GM23338 (cell line): Measurements from ENCODE around the gene ECSCR. TPM values are rescaled to one million over a fixed set of nuclear protein-coding genes. Genes with fewer than 3 reads are reported as not detected.

Experiments used
- ATAC-seq: fragments of 200-7000 bp; cut with Tn5 transposase; 3 replicates; pipeline ENCODE4 v1.9.1; 2020
- DNase-seq: peaks from one replicate; pipeline ENCODE4 v3.0.0-alpha.2; 2015; ENCODE audit warnings: low spot score
- H2AFZ ChIP-seq: fragments of 200-600 bp; sonication (generic); 2 replicates; pipeline ENCODE4 v1.8.0; 2016; ENCODE audit warnings: antibody characterized with exemption, mild to moderate bottlenecking, moderate library complexity
- H3F3A ChIP-seq: fragments of 200-600 bp; sonication (generic); replicated peaks from 2 replicates; pipeline ENCODE4 v1.8.0; 2017; ENCODE audit warnings: antibody characterized with exemption, mixed run types, low read depth
- H3K27ac ChIP-seq: fragments of 200-600 bp; sonication (generic); 2 replicates; pipeline ENCODE4 v1.6.1; 2016; ENCODE audit warnings: low read depth
- H3K27me3 ChIP-seq: fragments of 200-600 bp; sonication (generic); 2 replicates; pipeline ENCODE4 v1.8.0; 2016; ENCODE audit warnings: mild to moderate bottlenecking, mixed run types, moderate library complexity; ENCODE audit not compliant: insufficient read depth
- H3K36me3 ChIP-seq: fragments of 200-600 bp; sonication (generic); 2 replicates; pipeline ENCODE4 v1.8.0; 2016; ENCODE audit warnings: mild to moderate bottlenecking; ENCODE audit not compliant: insufficient read depth
- H3K4me1 ChIP-seq: fragments of 200-600 bp; sonication (generic); 2 replicates; pipeline ENCODE4 v1.8.0; 2016; ENCODE audit warnings: mild to moderate bottlenecking, moderate library complexity; ENCODE audit not compliant: insufficient read depth
- H3K4me2 ChIP-seq: fragments of 200-600 bp; sonication (generic); 2 replicates; pipeline ENCODE4 v1.7.1; 2017; ENCODE audit warnings: mixed run types
- H3K4me3 ChIP-seq: fragments of 200-600 bp; sonication (generic); 2 replicates; pipeline ENCODE4 v1.6.1; 2016; ENCODE audit warnings: mixed run types
- H3K79me2 ChIP-seq: fragments of 200-600 bp; sonication (generic); replicated peaks from 2 replicates; pipeline ENCODE4 v1.8.0; 2017; ENCODE audit warnings: mild to moderate bottlenecking; ENCODE audit not compliant: insufficient read depth
- H3K9me2 ChIP-seq: fragments of 200-600 bp; sonication (generic); 2 replicates; pipeline ENCODE4 v1.8.0; 2017; ENCODE audit not compliant: insufficient read depth
- H4K20me1 ChIP-seq: fragments of 200-600 bp; sonication (generic); replicated peaks from 2 replicates; pipeline ENCODE4 v1.8.0; 2017; ENCODE audit warnings: mild to moderate bottlenecking; ENCODE audit not compliant: insufficient read depth
- H3K27ac Mint-ChIP-seq: 2 replicates; pipeline ENCODE4 v1.8.0; 2020; ENCODE audit warnings: inconsistent platforms, mild to moderate bottlenecking, moderate library complexity, mixed read lengths
- H3K27me3 Mint-ChIP-seq: 3 replicates; pipeline ENCODE4 v1.8.0; 2022; ENCODE audit warnings: low read depth, mild to moderate bottlenecking, moderate library complexity, mixed read lengths, inconsistent platforms; ENCODE audit not compliant: insufficient read depth, poor library complexity
- H3K36me3 Mint-ChIP-seq: 3 replicates; pipeline ENCODE4 v1.8.0; 2021; ENCODE audit warnings: low read depth, mild to moderate bottlenecking, inconsistent platforms, moderate library complexity, mixed read lengths
- H3K4me1 Mint-ChIP-seq: 3 replicates; pipeline ENCODE4 v1.8.0; 2020; ENCODE audit warnings: mild to moderate bottlenecking, inconsistent platforms, mixed read lengths
- H3K4me3 Mint-ChIP-seq: 3 replicates; pipeline ENCODE4 v1.8.0; 2021; ENCODE audit warnings: moderate library complexity, mild to moderate bottlenecking, inconsistent platforms, mixed read lengths
- H3K9me3 Mint-ChIP-seq: 3 replicates; pipeline ENCODE4 v1.8.0; 2020; ENCODE audit warnings: moderate library complexity, mild to moderate bottlenecking, inconsistent platforms, mixed read lengths
- CREB1 ChIP-seq: fragments of 250-450 bp; sonication (Bioruptor Pico); IDR thresholded peaks from 2 replicates; pipeline ENCODE4 v1.5.0; 2020; ENCODE audit warnings: low read depth, mild to moderate bottlenecking, moderate library complexity
- CTCF ChIP-seq, 2 experiments: fragments of 200-600 bp in 1 of 2; sonication (generic) in 1 of 2; conservative IDR thresholded peaks; 2 replicates each; pipeline versions ENCODE4 v1.5.1 to v1.6.1; 2016 to 2017; ENCODE audit warnings: antibody characterized with exemption in 2 of 2, low read depth in 2 of 2, mild to moderate bottlenecking in 2 of 2, moderate library complexity in 1 of 2
- EZH2 ChIP-seq: fragments of 200-600 bp; sonication (generic); IDR thresholded peaks from one replicate; pipeline ENCODE4 v1.8.0; 2017; ENCODE audit warnings: antibody characterized with exemption, mild to moderate bottlenecking, low read depth; ENCODE audit not compliant: unreplicated experiment
- EZH2phosphoT487 ChIP-seq: fragments of 200-600 bp; sonication (generic); IDR thresholded peaks from one replicate; pipeline ENCODE4 v1.8.1; 2018; ENCODE audit warnings: antibody characterized with exemption; ENCODE audit not compliant: unreplicated experiment
- JUNB ChIP-seq: IDR thresholded peaks from one replicate; pipeline ENCODE4 v1.6.1; 2016; ENCODE audit warnings: antibody characterized with exemption; ENCODE audit not compliant: unreplicated experiment
- NANOG ChIP-seq: IDR thresholded peaks from 2 replicates; pipeline ENCODE4 v1.6.1; 2016; ENCODE audit warnings: antibody characterized with exemption, borderline replicate concordance
- POLR2AphosphoS5 ChIP-seq: IDR thresholded peaks from 2 replicates; pipeline ENCODE4 v1.6.1; 2016; ENCODE audit warnings: antibody characterized with exemption, low read depth
- REST ChIP-seq: IDR thresholded peaks from one replicate; pipeline ENCODE4 v1.6.1; 2018; ENCODE audit warnings: antibody characterized with exemption; ENCODE audit not compliant: unreplicated experiment
- STAT1 ChIP-seq: IDR thresholded peaks from one replicate; pipeline ENCODE4 v1.6.1; 2016; ENCODE audit warnings: antibody characterized with exemption; ENCODE audit not compliant: unreplicated experiment
- ZNF114 ChIP-seq: fragments of 250-450 bp; sonication (Bioruptor Pico); IDR thresholded peaks from 2 replicates; pipeline ENCODE4 v1.5.0; 2020; ENCODE audit warnings: mild to moderate bottlenecking, moderate library complexity
- ZNF331 ChIP-seq: fragments of 250-450 bp; sonication (Bioruptor Pico); IDR thresholded peaks from 2 replicates; pipeline ENCODE4 v1.5.0; 2020; ENCODE audit warnings: low read depth, mild to moderate bottlenecking, moderate library complexity
- ZNF462 ChIP-seq: fragments of 250-450 bp; sonication (Bioruptor Pico); IDR thresholded peaks from 2 replicates; pipeline ENCODE4 v1.5.0; 2020; ENCODE audit warnings: mild to moderate bottlenecking, moderate library complexity
- polyA plus RNA-seq: library from polyadenylated mRNA; unstranded; fragments of >200 nt; fragmentation: Nextera tagmentation; extraction: Ambion mirVana; gene quantifications from 2 replicates; pipeline ENCODE4 v1.2.1, GENCODE V29; 2016
- total RNA-seq: library from RNA; depleted of rRNA; stranded (reverse); fragments of >200 nt; shearing (Covaris generic); gene quantifications from 2 replicates; pipeline ENCODE4 v1.2.3, GENCODE V29; 2014
- TF ChIP-seq, protein P1 (sequence below): IDR thresholded peaks from 2 replicates; pipeline ENCODE4 v1.6.1; 2016; ENCODE audit warnings: antibody characterized with exemption

ECSCR gene
- total and polyA plus RNA-seq, 2 experiments from 2014 or later: 2.2 to 2.6 TPM

GRCh38 chr5:139410121-139410992, 52.2 kb downstream of the ECSCR start:
- Mint-ChIP-seq H3K4me3 (no peak overlapping the region), H3K9me3 (no peaks in the 10 kb centered on the region), H3K36me3 (no peaks in the 10 kb centered on the region; the same call in 2 of the 3 replicates), H3K4me1 (no peaks in the 10 kb centered on the region), H3K27ac (no peak overlapping the region), H3K27me3 (peaks cover 4% of the 10 kb centered on the region)
- Histone ChIP-seq H3K9me2 (no peaks in the 10 kb centered on the region), H3K27ac (no peak overlapping the region), H3K4me1 (no peaks in the 10 kb centered on the region; the same call in 1 of the 2 replicates), H2AFZ (no peak overlapping the region), H3K36me3 (no peaks in the 10 kb centered on the region), H3K4me2 (no peak overlapping the region), H3K27me3 (no peaks in the 10 kb centered on the region), H3K4me3 (no peak overlapping the region), H4K20me1 (no peaks in the 10 kb centered on the region), H3F3A (no peaks in the 10 kb centered on the region; the same call in 1 of the 2 replicates), H3K79me2 (no peaks in the 10 kb centered on the region)
- DNase-seq (no peak), ATAC-seq (no peak)
- TF ChIP-seq CREB1 (CRISPR knock-in tag): no peak
- TF ChIP-seq, protein P1, sequence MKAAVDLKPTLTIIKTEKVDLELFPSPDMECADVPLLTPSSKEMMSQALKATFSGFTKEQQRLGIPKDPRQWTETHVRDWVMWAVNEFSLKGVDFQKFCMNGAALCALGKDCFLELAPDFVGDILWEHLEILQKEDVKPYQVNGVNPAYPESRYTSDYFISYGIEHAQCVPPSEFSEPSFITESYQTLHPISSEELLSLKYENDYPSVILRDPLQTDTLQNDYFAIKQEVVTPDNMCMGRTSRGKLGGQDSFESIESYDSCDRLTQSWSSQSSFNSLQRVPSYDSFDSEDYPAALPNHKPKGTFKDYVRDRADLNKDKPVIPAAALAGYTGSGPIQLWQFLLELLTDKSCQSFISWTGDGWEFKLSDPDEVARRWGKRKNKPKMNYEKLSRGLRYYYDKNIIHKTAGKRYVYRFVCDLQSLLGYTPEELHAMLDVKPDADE: no peak
- no peak for TF ChIP-seq EZH2
- TF ChIP-seq JUNB: no peak
- no peak for TF ChIP-seq ZNF462 (CRISPR knock-in tag)
- TF ChIP-seq REST: no peak
- no peak for TF ChIP-seq ZNF331 (CRISPR knock-in tag)
- no peak for TF ChIP-seq EZH2phosphoT487
- TF ChIP-seq STAT1: no peak
- no peak for TF ChIP-seq CTCF (conservative IDR thresholded peaks at IDR 0.05; ENCODE audit: low read depth in 2 of 2)
- TF ChIP-seq ZNF114 (CRISPR knock-in tag): no peak
- TF ChIP-seq NANOG: no peak
- no peak for TF ChIP-seq POLR2AphosphoS5
